ENCODE results near the gene GUCA1A.

Gene GUCA1A

DNA sequence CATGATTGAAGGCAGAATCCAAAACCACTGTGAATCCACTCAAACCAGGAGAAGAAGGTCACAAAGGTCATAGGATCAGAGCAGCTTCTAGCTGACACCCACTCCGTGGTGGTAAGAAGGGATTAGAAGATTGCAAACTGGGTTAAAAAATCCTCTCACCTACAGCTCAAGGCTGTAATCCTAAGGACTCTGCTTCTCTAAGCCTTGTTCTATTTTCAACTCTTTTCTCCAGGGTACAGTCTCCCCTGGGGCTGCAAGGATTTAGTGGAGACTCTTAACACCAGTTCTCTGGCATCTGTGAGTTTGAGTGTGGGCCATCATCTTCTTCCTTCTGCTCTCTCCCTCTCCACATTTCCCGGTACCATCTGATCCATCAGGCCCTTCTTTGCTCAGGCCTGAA lies at the start of gene GUCA1A:
Gene GUCA1A (plus strand): TSS at position 264 of the 400 bp plus-strand sequence. CDS start 250 bp downstream, outside the sequence.
- DNase-seq (ENCODE audit: low spot score): no peak

DNA sequence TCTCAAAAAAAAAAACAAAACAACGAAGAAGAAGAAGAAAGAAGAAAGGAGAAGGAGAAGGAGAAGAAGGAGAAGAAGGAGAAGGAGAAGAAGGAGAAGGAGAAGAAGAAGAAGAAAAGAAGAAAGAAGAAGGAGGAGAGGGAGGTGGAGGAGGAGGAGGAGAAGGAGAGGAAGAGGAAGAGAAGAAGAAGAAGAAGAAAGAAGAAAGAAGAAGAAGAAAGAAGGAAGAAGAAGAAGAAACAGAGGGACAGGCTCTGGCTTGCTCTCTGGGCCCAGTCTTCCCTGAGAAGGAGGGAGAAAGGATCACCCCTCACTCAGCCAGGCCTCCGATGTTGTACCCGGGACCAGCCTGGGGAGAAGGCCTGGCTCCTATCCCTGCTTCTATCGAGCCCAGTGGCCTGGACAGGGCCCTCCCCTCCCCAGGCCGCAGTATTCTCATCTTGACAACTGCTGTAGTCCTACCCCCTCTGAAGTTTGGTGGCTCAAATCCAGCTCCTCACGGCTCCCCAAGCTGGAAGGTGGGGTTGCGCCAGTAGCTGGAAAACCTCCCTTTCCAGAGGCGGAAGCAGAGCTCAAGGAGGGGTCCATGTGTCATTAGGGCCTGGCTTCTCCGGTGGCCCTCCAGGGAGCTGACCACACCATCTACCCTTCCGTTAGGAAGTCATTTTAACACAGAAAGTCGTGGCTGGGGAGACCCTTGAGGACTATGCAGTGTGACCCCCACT lies 49.6 kb upstream of the GUCA1A start:
- DNase-seq (ENCODE audit: low spot score): no peak

DNA sequence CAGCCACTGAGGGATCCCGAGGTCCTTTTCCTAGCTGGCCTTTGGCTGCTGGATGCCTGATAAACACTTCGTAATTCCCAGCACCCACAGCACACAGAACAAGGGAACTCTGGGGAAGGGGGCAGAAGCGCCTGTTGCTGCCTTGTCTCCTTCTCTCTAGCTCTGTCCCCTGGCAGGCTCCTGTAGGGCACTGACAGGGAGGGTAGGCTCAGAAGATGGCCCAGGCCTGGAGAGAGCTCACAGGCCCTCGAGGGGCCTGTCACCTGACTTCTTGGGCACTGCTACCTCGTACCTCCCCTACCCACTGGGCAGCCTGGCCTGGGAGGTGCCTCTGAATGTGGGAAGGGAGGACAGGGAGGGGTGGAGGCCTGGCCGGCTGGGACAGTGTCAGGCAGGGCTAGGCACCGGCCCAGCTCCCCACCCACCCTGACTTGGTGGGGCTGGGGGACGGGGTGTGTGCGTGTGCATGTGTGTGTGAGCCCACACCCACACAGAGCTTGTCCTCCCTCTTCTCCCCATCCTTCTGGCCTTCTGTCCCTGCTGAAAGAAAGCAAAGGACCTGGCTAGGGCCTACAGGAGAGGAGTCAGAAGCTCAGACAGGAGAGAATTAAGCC lies 48.8 kb upstream of the GUCA1A start:
- no peak for DNase-seq (ENCODE audit: low spot score)

DNA sequence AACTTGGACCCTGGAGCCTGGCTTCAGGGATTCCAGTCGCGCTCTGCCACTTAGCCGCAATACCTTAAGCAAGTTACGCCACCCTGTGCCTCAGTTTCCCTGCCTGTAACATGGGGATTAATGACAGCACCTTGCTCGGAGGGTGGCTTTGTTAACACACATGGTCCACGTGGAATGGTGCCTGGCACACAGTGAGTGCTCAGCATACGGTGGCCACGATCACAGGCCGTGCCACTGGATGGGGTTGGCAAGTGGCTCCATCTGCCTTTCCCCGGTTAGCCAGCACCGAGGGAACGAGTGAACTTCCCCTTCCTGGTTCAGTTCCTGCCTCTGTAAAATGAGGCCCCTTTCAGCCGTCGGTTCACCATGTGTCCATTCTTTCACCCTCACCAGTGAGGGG lies 47.9 kb upstream of the GUCA1A start:
- DNase-seq (ENCODE audit: low spot score): no peak

DNA sequence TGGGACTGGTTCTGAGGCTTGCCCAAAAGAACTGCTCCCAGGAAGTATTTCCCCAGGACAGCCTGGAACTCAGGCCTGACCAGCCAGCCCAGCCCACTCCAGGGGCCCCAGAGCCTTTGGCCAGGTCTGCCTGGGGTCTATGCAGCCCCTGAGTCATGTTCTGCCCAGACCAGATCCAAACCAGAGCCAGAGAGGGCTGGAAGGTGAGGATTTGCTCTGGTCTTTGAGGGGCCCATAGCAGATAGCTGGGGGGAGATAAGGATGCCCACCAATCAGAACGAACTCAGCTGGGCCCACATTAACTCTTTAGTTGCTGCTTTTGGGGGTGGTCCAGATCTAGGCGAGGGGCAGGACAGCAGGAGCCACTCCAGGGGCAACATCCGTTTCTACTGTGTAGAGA lies 47.5 kb upstream of the GUCA1A start:
- DNase-seq (ENCODE audit: low spot score): no peak

DNA sequence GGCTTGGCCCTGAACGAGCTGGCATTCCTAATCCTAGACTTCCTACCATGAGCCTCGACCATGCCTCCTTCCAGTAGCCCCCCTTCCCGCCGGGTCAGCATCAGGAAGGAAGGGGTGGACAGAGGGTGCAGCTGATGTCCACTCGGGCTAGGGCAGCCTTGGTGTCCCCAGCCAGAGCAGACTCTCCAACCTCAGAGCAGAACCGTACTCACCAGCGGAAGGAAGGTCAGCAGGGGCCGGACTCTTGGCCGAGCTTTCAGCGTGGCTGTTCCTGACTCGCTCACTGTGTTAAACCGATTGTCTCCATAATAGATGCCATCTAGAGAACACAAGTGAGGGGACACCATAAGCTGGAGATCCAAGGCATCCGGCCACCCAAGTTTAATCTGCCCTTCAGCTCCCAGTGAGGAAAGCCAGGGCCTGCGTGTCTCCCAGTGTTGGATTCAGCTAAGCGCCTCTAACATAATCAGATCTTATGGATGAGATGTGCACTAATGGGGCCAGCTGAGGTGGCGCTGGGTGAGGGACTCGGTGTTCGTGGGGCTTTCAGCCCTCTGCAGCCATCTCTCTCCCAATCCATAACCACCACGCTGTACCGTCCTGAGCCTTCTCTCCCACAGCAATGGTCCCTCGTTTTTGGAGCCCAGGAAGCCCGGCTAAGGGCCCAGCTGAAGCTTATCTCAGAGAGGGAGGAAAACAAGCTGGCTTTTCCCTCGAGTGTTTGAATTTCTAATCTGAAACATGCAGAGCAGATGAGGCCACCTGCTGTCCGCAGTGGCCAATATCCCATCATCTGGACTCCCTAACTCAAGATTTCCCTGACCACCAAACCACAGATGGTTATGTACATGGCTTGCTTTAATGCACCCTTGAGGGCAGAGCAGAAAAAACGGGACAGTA lies 44.5 kb upstream of the GUCA1A start:
- DNase-seq (ENCODE audit: low spot score): no peak

DNA sequence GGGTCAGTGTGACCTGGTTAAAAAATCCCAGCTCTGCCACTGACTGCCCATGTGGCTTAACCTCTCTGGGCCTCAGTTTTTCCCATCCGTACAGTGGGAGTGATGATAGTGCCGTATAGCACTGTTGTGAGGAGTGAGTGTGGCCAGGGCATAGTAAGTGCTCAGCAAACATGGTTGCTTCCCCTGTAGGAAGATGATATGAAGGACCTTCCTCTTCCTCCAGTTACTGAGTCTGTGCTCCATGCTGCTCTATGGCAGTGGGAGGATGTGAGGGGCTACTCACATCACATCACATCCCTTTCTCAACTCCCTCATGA lies 43.8 kb upstream of the GUCA1A start:
- no peak for DNase-seq (ENCODE audit: low spot score)

DNA sequence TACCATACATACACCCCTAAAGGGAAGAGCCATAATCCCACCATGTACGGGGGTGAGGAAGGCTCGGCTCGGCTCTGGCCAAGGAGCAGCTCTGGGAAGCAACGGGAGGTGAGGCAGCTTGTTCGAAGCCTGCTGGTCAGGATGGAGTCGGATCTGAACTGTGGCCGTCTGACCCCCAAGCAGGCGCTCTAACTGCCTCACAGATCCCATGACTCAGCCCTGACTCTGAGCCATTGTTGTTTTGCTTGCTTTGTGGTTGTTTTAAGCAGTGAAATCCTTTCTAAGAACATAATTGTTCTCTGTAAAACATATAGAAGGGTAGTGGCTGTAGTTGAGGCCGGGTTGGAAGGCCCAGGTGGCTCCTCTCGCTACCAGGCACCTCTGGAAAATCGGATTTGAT lies 41.6 kb upstream of the GUCA1A start:
- no peak for DNase-seq (ENCODE audit: low spot score)

DNA sequence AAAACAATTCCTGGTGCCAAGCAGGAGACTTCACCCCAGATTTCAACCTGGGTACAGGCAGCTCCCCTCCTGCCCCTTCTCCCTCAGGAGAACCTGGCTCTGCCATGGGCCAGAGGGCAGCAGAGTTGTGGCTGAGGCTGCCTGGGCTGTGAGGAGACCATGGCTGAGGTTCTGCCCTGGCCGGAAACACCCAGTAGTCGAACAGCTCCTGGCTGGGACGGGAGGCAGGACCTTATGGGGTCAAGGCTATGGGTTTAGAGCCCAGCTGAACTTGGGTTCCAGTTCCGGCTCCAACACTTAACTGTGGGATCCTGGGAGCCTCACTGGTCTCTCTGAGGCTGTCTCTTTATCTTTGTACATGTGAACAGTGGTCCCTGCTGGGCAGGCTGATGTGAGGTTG lies 39.2 kb upstream of the GUCA1A start:
- DNase-seq (ENCODE audit: low spot score): no peak

DNA sequence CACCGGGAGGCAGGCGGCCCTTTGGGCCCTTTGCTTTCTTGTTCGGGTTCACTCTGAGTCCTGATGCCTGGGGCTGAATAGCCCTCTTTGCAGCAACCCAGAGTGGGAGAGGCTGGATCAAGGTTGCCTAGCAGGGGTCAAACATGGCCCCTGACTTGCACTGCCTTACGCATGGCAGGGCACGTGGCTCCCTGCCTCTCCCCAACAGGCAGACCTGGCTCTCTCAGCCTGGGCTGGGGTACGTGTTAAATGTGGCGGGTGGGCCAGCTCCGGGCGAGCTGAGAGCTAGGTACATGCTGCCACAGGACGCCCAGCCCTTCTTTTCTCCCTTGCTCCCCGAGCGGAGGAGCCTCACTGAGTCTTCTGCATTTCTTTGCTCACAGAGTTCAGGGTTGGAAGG lies 38.0 kb upstream of the GUCA1A start:
- DNase-seq (ENCODE audit: low spot score): no peak

DNA sequence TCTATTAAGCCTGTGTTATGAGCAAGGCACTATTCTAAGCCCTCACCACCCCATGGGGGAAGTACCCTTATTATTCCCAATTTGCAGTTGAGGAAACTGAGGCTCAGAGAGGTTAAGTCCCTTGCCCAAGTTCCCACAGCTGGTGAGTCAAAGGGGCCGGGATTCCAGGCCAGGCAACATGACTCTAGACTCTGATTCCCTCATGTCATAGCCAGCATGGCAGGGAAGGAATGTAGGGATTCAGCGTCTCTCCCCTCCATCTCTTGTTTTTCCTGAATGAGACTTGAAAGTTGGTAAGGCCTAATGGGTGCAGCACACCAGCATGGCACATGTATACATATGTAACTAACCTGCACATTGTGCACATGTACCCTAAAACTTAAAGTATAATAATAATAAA lies 37.4 kb upstream of the GUCA1A start:
- DNase-seq (ENCODE audit: low spot score): no peak

DNA sequence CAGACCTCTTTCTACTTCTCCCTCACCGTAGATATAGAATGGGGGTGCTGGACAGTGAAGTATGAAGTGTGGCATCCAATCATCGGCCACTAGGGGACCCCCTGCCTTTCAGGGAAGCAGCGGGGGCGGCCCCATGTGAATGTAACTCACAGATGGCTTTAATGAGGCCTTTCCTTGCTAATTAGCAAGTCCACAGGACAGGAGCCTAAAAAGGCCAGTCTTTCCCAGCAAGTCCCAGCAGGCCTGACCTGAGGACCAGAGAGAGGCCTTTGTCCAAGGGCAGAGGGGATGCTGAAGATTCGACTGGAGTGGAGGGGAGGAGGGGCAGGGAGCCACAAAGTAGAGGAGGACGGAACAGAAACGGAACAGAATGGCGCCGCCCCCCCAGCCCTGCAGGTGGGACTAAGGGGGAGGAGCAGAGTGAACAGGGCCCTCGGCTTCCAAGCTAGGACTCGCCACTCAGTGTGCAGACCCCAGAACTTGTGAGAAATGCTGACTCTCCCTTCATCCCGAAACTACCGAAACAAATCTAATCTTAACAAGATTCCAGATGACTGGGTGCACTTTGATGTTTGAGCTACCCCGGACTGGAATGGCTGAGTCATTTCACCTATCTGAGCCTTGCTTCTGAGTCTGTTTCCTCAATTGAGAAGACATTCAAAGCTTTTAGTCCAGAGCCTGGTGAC lies 36.5 kb upstream of the GUCA1A start:
- DNase-seq (ENCODE audit: low spot score): peak; percentile 82

DNA sequence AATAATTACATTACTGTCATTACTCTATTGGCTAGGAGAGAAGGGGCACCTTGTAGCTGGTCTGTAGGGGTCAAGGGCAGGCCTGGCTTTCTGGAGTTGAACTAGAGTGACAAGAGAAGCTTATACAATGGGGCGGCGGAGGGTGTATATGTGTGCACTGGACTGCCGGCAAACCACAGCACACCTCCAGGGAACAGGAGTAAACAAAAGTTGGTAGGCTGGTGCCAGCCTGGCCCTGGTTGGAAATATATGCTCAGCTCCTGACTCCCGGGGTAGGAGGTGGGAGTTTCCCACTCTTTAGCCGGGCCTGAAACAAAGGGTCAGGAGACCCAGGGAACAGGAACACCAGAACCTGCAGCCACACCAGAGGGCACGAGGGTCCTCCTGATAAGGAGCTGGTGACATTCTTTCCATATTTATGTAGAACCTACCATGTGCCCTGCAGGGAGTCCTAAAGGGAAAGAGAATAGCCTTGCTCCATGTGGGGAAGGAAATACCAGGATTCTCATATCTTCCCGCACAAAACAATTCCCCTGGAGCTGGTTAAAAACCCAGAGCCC lies 35.9 kb upstream of the GUCA1A start:
- no peak for DNase-seq (ENCODE audit: low spot score)

DNA sequence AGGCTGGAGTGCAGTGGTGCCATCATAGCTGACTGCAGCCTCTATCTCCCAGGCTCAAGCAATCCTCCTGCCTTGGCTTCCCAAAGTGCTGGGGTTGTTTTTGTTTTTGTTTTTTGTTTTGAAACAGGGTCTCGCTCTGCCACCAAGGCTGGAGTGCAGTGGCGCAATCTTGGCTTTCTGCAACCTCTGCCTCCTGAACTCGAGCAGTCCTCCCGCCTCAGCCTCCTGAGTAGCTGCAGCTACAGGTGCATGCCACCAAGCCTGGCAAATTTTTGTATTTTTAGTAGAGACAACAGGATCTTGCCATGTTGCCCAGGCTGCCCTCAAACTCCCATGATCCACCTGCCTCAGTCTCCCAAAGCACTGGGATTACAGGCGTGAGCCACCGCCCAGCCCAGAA lies 35.0 kb upstream of the GUCA1A start:
- DNase-seq (ENCODE audit: low spot score): no peak

DNA sequence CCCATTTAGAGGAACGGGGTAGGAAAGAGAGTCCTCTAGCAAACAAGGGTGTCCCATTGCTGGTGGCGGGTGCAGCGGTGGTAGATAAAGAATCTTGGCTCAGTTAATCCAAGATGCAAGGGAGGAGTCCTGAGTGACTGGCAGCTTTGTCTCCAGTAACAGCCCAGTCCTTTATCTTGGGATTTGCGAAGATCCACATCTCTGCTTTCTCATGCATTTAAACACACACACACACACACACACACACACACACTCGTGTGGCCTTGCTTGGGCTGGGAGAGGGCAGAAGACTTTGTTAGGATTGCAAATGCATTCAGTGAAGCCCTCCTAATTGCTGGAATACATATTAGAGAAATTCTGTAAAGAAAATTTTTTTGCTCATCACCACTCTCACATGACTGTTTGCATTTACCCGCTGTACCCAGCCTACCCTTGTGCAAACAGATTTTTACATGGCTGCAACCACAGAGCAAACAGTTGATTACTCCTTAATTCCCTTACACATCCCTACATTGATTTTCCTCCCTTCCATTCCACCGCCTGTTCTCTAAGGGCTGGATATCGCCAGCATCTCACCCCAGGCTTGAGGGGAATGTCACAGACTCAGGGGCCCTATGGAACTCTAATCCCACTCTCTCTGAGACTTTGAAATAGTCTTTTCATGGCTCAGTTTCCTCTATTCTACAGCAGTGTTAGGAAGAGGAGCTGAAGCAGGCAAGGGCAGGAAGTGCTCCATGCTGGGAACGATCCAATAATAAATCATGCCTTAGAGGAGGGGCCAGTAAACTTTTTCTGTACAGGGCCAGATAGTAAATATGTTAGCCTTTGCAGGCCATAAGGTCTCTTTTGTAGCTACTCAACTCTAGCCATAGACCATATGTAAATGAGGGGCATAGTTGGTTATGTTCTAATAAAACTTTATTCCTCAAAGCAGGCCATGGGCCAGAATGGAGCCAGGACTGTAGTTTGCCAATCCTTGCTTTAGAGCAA lies 34.2 kb upstream of the GUCA1A start:
- peak; percentile 19 for DNase-seq (ENCODE audit: low spot score)

DNA sequence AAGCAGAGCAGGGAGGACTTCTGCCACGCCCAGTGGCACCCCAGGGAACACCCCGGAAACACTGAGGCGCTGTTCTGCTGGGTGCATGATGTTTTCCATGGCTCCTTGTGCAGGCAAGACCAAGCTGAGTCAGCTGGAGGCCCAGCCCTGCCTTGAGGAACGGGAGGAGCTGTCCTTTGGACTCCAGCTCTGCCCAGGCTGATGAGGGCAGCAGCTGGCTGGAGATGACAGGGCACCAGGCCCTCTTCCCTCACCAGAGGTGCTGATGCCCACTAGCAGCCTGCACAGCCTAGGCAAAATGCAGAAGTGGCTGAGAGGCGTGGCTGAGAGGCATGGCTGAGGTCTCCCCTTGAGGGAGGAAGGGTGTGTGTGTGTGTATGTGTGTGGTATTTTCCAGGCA lies 33.1 kb upstream of the GUCA1A start:
- peak; percentile 73 for DNase-seq (ENCODE audit: low spot score)

DNA sequence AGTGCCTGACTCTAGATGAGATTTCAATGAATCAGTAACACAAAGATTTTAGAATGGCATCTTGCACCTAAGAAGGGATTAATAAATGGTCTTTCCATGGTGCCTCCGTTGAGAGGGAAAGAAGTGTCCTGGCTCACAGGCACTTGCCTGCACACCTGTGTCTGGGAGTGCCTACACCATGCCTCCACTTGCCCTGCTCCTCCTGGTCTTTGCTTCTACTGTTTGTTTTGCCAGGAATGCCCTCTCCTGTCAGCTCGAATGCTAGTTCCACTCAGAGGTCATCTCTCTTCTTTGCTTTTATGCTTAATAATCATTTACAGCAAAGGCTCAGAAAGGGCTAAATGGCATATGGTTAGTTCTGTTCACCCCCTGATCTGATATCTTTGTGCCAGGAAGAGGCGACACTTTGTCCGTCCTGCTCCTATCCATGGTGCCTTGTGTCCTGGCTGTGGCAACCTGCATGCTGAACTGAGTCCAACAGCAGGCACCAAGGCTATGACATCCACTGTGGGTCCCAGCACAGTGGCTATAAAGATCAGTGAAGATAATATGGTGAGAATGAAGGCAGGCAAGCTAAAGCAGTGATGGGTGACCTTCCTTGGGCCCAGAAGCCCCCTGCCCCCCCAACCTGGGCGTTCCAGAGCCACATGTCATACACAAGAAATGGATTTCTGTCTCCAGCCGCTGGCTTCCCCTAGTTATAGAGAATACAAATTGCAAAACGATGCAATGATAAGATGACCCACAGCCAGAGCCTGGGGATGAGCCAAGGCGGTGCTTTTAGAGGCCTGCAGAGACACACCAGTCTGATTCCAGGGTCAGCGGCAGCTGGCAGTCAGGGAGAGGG lies 32.2 kb upstream of the GUCA1A start:
- DNase-seq (ENCODE audit: low spot score): no peak

DNA sequence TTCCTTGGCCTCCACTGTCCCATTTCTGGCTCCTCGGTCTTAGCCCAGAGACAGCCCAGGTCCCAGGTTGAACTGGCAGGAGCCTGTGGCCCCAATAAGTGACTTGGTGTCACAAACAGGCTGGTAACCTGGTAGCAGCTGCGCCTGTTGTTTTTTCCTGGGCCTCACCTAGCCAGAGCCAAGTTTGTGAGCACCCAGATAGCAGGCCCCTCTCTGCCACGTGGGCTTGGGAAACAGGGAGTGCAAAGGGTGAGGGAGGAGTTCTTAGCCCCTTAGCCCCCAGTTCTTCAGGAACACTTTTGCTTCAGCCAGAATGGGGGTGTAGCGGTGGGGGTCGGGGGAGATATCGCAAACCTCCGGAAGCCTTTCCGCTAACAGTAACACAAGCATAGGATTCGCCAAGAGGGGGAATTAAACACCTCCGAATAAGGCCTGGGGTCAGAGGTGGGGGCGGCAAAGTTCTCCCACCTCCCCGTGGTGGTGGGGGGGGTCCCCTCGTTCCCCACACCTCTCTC lies 31.5 kb upstream of the GUCA1A start:
- no peak for DNase-seq (ENCODE audit: low spot score)

DNA sequence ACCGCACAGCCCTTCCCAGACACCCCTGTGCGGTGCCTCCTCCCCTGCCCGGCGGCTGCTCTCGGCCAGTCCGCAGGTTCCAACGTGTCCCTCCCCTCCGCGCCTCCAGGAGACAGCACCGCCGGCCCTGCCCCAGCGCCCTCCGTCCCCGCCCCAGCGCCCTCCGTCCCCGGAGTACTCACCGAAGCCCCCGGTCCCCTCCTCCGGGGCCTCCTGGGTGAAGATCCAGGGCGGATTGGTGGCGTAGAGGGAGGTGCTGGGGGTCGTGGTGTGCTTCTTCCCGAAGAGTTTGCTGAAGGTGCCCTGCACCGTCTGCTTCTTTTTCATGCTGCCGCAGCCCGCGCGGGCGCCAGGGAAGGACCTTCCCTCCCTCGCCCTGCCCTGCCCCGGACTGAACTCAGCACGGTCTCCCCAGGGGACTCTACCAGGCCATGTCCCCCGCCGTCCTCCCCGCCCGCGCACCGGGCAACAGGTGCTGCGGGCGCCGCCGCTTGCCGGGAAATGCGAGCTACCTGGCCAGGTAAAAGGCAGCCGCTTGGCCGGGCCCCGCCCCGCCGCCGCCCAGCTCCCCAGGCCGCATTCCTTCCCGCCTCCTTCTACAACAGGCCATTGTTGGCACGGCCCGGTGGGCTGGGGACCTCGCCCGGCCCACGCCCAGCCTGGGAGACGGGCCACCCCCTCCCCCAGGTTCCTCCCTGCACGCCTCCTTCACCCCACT lies 30.9 kb upstream of the GUCA1A start, which contains the start of gene C6orf132:
Gene C6orf132 (minus strand): TSS at position 503 of the 718 bp plus-strand sequence. CDS start 176 bp downstream, at position 327.
- peak; percentile 71 for DNase-seq (ENCODE audit: low spot score)

Data from LoVo (cell line).